ENCODE results near the gene LRP1B.

- TF ChIP-seq CTCF (IDR thresholded peaks at IDR 0.05; ENCODE audit: low read depth, low read length, poor library complexity, severe bottlenecking) (no peak), EZH2phosphoT487 (IDR thresholded peaks at IDR 0.05; ENCODE audit: borderline replicate concordance, low read length) (no peak)
Observed at GRCh38 chr2:140808820-140809219, 1322.0 kb downstream of the LRP1B start.
